GM18519 (cell line): ENCODE results near the gene ATN1.

Experiments used
- ATAC-seq: cut with Tn5 transposase; IDR thresholded peaks from one replicate; pipeline ENCODE4 v1.9.1; 2021; ENCODE audit warnings: mild to moderate bottlenecking, moderate library complexity; ENCODE audit not compliant: unreplicated experiment, low FRiP score

The ATN1 gene

DNA sequence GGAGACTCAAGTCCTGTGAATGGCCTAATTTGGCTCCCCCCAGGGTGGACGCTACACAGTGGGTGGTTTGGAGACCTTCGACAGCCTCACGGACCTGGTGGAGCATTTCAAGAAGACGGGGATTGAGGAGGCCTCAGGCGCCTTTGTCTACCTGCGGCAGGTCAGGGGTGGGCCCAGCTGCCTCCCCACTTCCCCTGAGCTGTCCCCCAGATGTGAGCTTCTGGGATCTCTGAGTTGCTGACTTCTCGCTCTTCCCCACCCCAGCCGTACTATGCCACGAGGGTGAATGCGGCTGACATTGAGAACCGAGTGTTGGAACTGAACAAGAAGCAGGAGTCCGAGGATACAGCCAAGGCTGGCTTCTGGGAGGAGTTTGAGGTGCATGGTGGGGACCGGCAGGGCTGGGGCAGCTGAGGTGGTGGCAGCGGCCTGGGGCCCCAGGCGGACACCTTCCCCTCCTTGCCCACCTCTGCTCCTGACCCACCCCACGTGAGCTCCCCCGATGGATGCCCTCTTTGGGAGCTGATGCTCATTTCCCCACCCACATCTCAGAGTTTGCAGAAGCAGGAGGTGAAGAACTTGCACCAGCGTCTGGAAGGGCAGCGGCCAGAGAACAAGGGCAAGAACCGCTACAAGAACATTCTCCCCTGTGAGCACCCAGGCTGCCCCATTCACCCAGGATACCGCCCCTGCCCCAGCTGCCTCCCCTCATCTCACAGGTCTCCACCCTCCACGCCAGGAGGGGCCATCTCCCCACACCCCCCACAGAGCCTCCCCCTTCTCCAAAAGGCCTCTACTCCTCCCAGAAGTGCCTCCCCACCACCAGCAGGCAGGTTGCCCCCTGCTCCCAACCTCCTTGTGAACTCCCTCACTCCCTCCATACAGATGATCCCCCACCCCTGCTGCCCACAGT lies 27.6 kb downstream of the ATN1 start:
- ATAC-seq, result no peak

DNA sequence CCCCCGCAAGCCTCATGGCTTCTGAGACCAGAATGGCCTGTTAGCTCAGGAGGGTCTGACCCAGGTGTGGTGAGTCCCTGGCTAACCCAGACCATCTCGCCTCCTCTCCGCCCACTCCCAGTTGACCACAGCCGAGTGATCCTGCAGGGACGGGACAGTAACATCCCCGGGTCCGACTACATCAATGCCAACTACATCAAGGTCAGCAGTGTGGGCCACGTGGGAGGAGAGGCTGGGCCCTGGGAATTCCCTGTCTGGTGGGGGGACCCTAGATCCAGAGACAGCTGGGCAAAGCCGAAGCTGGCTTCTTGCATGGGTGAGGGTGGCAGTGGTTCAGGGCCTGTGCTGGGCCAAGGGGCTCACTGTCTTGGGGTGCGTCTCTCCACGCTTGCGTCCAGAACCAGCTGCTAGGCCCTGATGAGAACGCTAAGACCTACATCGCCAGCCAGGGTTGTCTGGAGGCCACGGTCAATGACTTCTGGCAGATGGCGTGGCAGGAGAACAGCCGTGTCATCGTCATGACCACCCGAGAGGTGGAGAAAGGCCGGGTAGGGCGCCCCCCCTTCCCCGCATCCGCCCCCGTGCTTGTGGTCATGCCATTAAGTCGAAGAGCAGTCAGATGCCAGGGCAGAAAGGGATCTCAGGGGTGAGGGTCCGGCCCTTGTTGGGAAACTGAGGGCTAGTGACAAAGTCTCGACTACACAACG lies 28.4 kb downstream of the ATN1 start:
- ATAC-seq, result no peak

DNA sequence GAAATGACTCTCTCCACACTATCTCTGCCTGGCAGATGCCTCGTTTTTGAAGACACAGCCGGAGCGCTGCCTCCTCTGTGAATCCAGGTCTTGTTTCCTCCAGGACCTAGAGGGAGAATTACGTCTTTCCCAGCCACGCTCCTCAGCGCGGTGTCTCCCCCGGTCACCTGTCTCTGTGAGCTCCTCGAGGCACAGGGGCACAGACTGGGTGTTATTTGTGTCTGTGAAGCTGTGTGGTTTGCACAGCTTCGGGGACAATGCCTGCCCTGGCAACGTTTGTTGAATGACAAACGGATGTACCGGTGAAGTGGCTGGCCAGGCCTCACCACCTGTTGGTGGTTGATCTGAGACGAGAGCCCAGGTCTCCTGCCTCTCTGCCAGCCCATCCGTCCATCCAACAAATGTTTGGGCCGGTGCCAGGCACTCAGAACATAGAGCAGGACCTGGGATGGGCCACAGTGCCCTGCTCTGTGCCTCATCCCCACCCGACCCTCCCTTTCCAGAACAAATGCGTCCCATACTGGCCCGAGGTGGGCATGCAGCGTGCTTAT lies 29.5 kb downstream of the ATN1 start:
- ATAC-seq, result no peak

DNA sequence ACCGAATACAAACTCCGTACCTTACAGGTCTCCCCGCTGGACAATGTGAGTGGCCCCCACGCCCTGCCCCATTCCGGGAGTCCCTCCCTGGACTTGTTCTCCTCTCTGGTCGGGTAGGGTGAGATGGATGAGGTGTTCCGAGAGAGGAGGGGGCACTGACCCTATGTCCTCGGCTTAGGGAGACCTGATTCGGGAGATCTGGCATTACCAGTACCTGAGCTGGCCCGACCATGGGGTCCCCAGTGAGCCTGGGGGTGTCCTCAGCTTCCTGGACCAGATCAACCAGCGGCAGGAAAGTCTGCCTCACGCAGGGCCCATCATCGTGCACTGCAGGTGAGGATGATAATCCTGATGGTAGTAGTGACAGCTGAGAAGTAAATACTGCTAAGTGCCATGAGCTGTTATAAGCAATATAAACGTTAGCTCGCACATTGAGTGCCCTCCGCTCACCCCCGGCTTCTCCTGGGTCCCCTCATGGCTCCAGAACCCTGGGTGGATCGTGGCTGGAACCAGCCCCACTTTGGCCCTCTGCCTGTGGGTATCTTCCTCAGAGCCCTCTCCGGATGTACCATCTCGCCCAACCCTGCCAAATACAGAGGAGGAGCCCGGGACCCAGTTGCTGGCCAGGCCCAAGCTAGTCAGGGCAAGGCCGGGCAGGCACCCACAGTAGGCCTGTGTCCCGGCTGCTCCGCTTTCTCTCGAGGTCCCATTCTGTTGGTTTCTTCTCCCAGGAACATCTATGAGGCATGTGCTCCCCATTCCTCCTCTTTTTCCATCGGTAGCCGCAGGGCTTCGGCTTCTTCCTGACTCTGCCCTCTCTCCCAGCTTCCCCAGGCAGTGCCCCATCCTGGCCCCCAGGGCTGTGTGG lies 30.2 kb downstream of the ATN1 start:
- no peak for ATAC-seq

DNA sequence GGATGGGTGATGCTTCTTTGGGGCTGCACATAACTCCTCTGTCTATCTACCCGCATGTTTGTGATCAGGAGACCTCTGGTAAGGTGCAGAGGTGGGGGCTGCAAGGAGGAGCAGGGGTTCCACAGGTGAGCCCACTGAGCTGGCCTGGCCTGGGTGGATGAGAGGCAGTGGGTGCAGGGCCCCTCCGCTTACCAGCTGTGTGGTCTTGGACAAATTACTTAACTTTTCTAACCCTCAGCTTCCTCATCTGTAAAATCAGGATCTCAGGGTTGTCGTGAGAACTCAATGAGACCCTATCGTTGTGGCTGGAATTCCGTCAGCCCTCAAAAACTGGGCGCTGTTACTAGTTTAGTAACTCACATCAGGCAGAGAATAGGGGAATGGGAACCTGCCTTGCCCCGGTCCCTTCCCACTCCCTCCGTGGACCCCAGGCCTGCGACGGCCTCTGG lies 30.9 kb downstream of the ATN1 start:
- ATAC-seq, result no peak

DNA sequence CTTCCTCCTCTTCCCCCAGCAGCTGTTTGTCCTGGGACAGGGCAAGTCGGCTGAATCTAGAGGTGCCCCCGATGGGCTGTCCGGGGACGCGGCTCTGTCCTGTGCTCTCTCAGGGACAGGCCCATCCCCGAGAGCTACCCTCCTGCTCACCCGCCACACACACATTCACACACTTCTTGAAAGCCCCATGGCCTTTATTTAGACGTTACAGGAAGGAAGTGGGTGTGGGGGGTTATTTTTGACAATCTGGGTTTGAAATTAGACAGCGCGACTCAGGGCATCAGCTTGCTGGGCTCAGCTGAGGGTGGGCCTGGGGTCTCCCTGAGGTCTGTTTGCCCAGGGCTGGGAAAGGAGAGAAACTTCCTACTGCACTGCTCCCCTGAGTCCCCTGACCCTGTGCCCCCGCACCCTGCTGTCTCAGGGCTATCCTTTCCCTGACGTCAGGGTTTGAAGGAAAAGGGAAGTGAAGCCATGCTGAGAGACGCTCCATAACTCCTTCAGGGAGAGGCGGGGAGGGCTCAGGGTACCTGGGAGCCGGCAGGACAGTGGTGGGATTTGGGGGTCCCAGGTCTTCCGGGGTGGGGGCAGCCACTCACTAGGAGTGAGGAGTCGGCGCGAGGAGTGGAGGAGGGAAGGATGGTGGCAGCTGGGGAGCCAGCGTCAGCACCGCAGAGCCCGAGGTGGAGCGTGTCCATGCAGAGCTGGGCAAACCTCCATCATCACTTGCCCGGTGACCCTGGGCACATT lies 31.5 kb downstream of the ATN1 start:
- no peak for ATAC-seq

DNA sequence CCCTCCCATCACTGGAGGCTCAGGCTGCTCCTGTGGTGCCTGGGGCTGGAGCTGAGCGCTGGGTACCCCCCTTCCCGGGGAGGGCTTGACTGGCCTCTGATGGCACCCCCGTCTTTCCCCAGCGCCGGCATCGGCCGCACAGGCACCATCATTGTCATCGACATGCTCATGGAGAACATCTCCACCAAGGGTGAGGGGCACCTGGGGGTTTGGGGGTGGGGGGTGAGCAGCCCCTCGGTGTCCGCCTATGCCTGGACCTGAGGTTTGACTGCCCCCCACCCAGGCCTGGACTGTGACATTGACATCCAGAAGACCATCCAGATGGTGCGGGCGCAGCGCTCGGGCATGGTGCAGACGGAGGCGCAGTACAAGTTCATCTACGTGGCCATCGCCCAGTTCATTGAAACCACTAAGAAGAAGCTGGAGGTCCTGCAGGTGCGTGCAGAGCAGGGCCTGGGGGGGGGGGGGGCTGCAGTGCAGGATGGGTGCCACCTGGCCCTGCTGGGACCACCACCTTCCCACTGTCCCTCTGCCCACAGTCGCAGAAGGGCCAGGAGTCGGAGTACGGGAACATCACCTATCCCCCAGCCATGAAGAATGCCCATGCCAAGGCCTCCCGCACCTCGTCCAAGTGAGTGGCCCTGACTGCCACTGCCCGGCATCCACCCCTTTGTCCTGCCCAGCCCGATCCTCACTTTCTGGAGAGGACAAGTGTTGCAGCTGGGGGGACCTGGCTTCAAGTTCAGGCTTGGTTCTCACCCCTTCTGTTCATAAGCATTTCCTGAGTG lies 32.2 kb downstream of the ATN1 start:
- ATAC-seq, result no peak

DNA sequence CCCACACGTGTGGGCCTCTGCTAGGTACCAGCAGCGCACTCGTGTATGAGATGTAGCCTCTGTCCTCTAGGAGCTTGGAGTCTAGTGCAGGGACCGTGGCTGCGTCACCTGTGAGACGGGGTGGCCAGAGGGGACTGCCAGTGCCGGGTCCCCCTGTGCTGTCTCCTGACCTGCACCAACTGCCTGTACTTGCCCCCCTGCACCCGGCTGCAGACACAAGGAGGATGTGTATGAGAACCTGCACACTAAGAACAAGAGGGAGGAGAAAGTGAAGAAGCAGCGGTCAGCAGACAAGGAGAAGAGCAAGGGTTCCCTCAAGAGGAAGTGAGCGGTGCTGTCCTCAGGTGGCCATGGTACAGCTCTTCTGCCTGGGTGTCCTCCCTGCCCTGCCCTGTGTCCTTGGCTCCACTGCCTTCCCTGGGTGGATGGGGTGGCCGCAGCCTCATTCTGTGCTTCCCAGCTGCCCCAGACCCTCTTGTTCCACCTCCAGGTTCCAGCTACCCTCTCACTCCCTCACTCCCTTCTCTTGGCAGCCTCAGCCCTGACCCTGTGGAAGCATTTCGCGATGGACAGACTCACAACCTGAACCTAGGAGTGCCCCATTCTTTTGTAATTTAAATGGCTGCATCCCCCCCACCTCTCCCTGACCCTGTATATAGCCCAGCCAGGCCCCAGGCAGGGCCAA lies 33.0 kb downstream of the ATN1 start:
- no peak for ATAC-seq

DNA sequence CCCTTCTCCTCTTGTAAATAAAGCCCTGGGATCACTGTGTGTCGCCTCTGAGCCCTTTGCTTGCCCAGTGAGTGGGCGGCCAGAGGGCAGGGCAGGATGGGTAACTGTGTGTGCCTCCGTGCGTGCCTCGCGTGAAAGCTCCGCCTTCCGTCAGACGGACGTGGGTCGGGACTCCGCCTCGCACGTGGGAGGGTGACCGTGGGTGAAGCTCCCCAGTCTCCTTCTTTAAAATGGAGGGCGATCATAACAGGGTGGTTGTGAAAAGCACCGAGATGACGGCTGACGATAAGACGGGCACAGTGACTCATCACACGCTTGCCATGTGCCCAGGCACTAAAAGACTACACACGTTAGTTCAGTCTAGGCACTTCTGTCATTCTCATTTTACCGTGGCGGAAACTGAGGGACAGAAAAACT lies 33.5 kb downstream of the ATN1 start:
- ATAC-seq, result no peak

DNA sequence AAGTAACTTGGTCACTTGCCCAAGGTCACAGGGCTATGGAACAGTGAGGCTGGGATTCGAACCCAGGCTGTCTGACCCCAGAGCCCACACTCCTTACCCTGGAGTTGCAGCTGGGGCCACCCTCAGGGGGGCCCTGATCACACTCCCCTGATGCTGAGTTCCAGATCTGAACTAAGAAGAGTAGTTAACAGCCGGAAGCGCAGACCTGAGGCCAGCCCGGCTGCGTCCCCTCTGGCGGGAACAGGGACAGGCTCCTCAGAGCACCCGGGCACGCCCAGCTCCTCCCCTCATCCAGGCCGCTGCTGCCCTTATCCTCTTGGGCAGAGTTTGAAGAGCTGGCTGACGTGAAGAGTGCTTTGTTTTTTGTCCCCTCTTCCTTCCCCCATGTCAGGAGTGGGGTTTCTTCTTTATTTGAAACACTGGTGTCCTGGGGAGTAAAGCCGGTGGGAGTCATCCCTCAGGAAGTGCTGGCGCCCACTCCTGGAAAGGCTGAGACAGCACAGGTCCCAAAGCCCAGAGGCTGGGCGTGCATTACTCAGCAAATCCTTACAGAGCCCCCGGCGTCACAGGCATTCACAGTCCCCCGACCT lies 34.0 kb downstream of the ATN1 start:
- no peak for ATAC-seq

DNA sequence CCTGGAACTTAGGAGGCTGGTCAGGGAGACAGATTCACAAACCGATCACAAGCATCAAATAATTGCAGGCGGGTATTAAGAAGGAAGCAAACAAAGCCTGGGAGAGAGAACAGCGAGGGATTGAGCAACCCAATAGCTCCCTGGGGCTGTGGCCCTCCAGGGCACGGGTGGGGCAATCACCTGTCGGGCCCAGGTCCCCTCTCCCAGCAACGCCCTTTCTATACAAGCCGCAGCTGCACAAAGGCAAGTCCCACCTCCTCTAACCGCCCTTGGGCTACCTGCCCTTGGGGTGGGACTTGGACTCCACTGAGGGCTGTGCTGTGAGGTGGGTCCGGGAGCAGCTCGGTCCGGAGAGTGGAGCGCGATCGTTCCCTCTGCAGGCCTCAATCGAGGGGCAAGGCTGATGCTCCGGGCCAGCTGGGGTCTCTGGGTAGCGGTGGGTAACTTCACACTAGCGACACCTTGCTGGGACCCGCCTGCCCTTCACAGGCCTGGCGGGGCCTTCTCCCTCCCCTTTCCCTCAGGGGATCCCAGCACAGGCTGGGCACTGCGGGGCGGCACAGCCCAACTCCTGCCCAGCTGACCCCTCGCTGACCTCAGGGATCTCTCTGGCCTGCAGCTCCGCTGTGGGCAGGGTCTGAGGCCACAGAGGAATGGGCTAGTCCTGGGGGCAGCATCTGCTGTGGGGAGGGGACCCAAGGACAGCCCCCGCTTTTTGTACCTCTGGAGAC lies 34.7 kb downstream of the ATN1 start:
- no peak for ATAC-seq

DNA sequence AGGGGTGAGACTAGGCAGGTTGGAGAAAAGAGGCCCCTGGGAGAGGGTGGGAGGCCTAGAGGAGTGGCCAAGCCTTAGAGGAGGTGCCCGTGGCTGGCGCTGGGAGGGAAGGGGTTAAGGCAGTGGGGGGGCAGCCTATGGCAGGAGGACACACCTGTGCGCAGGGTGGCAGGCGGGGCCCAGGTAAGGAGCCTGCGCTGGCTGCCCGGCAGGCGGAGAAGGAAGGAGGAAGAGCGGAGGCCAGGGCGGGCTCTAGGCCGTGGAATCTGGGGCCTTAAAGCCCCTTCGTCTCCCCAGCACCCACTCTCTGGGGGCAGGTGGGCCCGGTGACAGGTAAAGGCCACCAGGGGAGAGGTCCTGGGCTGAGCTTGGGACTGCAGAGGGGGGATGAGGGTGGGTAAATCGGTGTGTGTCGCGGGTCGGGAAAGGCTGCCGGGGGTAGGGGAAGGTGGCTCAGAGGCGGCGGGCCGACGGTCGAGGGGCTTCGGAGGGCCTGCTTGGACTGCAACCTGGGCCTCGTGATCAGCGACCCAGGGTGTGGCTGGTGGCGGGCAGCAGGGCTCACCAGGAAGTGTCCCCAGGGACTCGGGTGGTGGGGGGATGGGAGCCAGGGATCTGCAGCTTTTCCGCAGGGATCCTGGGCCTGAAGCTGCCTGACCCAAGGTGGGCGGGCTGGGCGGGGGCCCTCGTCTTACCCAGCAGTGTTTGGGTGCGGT lies 35.4 kb downstream of the ATN1 start:
- no peak for ATAC-seq

DNA sequence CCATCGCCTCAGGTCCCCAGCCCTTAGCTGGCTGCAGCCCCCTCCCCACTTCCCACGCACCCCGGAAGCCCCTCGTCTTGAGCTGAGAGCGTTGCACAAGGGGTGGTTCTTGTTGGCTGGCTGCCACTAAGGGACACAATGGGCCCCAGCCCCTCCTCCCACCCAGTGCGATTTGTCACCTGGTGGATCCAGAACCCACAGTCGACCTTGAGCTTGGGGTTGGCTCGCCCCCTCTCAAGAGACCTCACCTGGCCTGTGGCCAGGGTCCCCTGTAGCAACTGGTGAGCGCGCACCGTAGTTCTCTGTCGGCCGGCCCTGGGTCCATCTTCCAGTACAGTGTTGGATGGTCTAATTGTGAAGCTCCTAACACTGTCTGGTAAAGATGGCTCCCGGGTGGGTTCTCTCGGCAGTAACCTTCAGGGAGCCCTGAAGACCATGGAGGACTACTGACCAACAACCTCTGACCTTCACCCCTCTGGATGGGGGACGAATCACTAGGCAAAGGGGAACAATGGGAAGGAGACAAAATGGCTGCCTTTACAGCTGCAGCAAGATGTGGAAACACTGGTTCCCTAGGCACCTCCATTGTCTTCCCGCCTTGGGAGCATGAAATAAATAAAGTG lies 36.1 kb downstream of the ATN1 start:
- no peak for ATAC-seq

DNA sequence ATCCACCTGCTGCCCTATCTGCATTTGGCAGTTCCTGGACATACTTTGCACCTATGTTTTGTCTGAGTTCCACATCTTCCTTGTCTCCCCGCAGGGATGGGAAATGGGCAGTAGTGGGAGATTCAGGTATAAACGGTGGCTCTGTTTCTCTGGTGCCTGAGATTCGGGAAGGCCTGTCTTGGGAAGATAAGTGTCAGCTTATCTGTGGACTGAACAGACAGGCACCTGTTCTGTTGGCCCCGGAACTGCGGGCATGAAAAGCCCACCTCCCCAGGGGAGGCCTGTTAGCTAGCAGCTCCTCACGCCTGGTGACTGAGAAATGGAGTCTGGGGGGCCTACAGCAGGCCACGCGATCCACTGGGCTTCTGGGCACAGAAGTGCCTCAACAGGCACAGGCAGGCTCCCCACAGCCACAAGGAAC lies 36.9 kb downstream of the ATN1 start:
- no peak for ATAC-seq

DNA sequence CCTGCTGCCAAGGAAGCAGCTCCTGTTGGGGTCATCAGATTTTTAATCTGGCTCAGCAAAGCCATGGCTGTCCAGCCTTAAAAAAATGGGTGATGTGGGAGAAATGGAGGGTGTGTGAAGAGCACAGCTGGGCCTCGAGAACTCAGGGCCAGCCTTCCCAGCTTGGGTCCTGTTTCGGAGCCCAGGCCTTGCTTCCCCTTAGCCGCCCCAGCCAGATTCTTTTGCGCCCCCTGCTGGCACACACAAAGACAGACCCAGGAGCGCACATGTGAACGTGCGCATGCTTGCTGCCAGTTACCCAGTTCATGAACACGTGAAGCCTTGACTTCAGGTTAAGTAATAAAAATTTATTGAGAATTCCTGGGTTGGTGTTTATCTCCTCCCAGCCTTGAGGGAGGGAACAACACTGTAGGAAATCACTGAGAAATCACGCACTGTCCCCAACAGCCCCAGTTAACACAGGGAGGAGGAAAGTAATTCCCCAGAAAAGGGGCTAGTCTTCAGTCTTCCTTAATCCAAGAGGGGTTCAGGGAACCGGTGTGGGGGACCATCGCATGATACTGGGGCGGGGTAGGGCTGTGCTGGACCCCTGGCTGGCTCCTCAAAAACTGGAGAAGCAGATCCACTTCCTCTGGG lies 37.4 kb downstream of the ATN1 start:
- ATAC-seq, result no peak

DNA sequence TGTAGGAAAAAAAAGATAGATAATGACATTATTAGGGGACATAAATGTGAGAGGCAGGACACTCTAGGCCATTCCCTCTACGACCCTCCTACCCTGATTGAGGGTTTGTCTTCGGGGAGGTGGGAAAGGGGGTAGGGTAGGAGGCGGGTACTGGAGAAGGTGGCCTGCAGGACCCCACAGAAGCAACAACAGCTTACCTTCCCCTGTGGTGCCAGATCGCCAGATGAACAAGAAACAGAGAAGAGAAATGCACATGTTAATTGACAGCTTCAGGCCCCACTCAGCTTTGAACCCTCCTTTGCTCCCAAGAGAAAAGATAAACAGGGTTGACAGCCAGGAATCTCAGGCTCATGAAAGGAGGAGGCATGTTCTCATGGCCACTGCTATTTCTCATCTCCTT lies 38.0 kb downstream of the ATN1 start:
- no peak for ATAC-seq
